NCI-H460 (cell line): ENCODE results near the gene UBXN10. TPM values are rescaled to one million over a fixed set of nuclear protein-coding genes. Genes with fewer than 3 reads are reported as not detected.

Experiments used
- DNase-seq: peaks from one replicate; pipeline ENCODE4 v3.0.0-alpha.2; 2016; ENCODE audit warnings: low read depth; ENCODE audit errors: extremely low read depth
- total RNA-seq: library from RNA; depleted of rRNA; stranded (reverse); fragments of >200 nt; shearing (Covaris generic); gene quantifications from 2 replicates; pipeline ENCODE4 v1.2.3, GENCODE V29; 2014

Gene UBXN10
- total RNA-seq, 1 experiment from 2014 or later: not detected

DNA sequence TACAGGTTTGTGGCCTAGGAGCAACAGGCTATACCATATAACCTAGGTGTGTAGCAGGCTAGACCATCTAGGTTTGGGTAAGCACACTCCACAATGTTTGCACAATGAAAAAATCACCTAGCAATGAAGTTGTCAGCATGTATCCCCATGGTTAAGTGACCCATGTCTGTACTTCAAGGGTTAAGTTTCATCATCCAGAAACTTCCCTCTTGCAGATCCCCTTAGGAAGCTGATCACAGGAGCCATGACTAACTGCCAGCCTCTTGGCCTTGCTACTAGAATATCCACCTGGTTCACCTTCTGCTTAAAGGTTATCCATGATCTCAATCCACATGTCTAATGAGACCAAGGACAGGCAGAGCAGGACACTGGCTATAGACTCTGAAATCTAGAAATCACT lies 3.5 kb upstream of the UBXN10 start:
- no peak for DNase-seq

DNA sequence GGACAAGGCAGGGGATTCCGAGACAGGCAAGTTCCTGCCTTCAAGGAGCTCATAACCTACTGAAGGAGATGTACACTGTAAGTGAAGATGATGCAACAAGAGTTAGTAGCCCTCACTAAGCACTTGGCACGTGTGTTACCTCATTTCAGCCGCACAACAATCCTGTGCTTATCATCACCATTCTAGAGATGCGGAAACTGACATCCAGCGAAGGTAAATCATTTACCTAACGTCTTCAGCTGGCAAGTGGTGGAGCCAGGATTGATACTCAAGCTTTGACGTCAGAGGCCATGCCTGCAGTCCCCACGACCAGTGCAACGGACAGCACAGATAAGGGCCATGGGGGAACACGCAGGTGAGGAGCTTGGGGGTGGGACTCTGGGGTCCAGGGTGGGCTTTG lies 2.9 kb upstream of the UBXN10 start:
- DNase-seq: no peak

DNA sequence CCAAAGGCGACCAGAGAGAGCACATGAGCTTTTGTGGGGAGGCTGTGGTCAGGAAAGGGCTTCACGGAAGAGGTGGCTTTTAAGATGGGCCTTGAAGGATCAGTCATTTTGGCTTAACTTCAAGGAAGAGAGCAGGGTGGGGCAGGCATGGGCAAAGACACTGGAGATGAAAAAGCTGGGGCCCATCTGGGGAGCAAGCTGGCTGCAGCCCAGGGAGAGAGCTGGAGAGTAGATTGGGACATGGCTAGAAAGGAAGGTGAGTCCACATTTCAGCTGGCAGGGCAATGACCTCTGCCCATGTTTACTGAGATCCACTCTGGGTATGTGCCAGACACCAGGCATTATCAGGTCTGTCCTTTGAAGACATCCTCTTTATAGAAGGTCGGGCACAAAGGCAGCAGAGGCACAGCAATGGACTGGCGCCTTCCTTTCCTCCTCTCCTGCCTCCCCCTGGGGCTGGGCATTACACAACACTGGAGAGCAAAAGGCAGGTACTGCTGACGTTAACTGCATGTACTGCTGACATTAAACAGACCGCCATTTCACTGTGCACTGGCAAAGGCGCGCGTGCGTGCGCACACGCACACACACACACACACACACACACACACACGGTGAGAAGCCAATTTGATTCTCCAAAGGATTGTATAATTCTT lies 2.2 kb upstream of the UBXN10 start:
- no peak for DNase-seq

DNA sequence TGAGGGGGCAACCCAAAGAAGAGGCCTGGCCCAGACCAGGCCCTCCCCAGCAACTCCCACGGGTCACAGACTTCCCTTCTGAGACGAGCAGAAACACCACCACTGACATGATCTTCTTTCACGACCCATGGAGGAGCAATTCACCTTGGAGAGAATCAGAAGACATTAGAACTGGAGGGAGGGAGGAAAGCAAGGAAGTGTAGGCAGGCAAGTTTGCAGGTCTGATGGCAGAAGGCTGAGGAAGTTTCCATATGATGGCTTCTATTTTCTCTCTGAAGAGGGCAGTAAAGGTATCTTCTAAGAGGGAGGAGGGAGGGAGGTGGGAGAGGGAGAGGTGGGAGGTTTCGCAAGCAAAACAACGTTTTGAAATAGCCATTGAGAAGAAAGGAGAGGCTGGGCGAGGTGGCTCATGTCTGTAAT lies 1.4 kb upstream of the UBXN10 start:
- no peak for DNase-seq

DNA sequence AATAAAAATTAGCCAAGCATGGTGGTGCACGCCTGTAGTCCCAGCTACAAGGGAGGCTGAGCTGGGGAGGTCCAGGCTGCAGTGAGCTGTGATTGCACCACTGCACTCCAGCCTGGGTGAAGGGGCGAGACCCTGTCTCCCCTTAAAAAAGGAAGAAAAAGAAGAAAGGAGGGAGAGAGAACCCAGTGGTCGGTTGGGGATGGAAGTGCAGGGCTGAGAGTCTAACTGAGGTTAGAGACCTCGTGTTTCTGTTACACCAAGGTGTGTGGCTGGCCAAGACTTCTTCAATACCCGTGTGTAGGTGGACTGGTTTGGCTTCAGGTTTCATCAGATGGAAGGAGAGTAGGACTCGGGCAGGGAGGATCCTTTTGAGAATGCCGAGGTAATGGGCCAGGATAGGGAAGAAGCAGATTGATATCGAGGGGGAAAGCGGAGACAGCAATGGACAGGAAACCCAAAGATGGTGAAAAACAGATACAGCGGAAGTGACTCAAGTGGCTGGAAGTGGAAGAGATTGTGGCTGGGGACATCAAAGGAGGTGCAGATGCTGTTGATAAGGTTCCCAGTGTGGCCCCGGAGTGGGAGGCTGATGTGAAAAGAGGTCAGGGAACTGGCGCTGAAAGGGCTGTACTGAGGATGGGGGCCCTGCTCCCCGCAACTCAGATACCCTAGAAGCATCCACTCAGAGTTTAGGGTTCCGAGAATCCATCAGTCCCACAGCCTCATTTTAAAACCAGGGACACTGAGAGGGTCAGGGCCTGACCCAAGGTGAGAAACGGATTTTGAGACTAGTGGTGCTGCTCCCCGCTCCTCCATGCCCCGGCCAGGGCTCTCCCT lies 681 bp upstream of the UBXN10 start:
- no peak for DNase-seq

DNA sequence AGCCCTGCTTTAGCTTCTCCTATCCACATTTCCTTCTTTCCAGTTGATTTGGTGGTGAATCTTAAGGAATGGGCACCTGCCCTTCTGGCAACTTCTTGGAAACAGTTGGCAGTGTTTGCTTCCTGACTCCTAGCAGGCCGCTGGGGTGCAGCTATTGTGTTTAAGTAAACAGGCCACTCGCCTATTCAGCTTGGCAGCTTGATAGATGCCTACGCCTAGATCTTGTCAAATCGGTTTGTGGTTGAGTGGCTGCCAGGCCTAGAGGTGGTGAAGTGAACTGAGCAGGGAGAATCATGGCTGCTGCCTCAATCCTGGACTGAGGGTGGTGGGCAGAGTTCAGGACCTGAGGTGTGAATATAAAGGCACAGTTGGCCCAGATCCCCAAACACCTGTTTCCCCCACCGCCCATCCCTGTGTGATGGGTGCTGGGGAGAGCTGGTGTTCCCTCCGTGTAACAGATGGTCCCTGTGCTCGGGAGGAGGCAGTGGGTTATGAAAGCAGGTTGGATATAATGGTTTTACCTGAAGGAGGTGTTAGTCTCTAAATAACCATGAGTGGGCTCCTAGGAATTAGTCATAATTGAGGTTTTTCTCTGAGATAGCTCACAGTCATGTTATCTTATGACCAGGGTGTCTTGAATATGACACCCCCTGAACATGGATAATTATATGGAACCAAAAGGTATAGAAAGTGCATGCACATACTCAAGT lies 1.4 kb downstream of the UBXN10 start:
- DNase-seq: no peak

DNA sequence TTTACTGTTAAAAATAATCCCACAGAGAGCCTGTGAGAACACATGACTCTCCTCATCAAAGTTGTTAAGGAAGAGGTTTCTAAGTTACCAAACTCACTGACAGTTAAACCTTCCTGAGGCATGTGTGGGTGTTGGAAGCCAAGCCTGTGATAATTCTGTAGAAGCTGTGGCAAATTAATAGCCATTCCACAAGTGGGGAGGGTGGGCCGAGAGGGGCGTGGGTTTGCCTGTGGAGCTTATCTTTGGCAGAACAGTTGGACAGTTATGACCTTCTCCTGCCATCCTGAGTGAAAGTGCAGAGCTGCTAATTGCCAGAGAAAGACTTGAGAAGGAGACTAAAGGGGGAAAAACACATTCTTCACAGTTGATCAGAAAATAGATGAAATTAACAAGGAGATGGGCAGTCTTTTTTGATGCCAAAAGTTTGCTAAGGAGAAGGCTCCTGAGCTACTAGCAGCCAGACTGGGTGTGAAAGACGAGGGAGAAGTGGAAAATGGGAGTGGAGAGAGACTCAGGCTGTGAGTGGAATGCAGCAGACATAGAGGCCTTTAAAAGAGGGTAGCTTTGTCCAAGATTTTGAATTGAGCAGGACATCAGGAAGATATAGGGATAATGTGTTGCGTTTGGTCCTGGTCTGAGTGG lies 2.0 kb downstream of the UBXN10 start:
- no peak for DNase-seq

DNA sequence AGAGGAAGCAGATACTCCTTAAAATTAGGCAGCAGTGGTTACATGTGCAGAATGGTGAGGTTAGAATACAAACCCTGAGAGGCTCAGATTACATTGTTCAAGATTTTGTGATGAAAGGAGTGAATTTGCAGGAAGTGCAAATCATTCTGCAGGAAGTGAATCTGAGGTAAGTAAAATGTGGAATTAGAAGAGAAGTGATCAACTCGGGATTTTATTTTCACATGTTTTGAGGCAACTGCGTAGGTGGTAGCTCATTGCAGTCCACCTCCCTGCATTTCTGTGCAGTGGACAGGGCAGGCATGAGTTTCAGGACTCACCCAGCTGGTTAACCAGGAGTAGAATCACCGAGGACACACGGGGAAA lies 2.5 kb downstream of the UBXN10 start:
- DNase-seq: no peak

DNA sequence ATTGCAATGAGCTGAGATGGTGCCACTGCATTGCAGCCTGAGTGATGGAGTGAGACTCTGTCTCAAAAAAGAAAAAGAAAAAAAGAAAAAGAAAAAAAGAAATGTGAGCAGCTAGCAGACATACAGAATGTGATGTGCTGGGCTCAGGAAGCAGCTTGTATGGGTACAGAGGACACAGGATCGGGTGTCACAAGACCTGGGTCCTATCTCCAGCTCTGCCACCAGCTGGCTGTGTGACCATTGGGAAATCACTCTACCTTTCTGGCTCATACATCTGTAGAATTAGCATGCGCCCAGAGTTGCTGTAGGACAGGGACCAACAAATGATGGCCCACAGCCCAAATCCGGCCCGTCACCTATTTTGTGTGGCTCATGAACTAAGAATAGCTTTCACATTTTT lies 3.8 kb downstream of the UBXN10 start:
- DNase-seq: no peak

DNA sequence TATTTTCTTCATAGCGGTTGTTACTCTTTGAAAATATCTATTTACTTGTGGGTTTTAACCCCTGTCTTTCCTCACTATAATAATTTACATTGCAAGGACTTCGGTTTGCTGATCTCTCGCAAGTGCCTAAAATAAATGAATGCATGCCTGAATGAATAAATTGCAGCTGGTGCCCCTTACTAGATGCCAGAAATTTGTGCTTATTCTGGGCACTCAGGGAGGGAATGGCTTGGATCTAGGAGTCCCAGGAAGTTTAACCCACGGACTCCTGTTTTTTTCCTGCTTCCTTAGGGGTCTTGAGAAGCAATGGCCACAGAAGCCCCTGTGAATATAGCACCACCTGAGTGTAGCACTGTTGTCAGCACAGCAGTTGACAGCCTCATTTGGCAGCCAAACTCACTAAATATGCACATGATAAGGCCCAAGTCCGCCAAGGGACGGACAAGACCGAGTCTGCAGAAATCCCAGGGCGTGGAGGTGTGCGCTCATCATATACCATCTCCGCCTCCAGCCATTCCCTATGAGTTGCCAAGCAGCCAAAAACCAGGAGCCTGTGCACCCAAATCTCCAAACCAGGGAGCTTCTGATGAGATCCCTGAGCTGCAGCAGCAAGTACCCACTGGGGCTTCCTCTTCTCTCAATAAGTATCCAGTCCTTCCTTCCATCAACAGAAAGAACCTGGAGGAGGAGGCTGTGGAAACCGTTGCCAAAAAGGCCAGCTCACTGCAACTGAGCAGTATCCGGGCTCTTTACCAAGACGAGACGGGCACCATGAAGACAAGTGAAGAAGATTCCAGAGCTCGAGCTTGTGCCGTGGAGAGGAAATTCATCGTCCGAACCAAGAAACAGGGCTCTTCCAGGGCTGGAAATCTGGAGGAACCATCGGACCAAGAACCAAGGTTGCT lies 4.6 kb downstream of the UBXN10 start:
- DNase-seq: no peak

DNA sequence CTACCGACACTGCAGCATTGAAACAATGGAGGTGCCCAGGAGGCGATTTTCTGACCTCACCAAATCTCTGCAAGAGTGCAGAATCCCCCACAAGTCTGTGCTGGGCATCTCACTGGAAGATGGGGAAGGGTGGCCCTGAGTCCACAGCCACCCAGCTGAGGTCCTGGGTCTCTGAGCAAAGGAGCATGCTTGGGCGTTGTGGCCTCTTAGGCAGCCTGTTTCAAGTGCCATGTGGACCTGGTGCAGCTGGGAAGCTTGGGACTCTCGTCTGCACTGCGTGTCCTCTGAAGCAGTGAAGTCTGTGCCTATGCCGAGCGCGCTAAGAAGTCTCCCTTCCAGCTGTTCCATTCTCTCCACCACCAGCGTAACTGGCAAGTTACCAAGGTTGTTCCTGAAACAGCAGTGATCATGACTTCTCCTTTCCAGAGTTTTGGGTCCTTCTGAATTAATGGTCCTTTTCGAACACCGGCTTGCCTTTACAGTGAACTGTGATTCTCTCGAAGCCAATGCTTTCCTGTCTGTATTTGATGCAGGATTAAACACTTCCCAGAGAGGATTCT lies 5.5 kb downstream of the UBXN10 start:
- no peak for DNase-seq

DNA sequence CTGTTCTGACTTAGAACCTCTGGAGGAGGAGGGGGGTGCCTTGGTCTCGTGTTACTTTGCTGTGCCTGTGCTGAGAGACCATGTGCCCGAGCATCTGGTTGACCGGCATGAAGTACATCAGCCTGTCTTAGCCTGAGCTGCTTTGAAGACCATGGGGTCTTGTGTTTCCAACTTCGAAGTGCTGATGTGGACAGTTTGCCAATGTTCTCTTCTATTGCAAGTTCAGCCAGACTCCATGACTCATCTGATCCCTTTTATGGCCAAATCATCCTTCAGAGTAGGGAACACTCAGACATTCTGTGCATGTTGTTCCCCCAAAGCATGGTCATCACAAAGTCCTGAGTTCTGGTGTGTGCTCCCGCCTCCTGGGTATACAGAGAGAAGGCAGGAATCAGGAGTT lies 6.5 kb downstream of the UBXN10 start:
- DNase-seq: no peak

DNA sequence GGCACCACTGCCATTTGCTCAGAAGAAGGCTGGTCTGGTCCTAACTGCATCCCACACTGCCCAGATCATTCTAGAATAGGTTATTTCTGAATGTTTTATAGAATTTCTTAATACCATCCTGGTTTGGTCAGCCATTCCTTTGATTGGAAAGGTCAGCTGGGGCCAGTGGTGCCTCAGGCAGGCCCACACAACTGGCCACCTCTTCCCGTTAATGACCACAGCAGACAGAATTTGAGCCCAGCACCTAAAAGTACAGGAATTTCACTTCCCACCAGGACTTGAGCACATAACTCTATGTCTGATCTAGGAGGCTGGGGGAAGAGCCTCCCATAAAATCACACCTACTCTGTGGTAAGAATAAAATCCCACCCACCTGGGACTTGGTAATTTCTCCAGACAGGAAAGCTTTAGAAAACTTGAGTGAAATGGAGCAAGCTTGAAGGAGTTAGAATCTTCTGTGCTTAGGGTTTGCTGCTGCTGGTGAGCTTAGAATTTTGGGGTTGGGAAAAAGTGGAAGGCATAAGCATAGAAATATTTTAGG lies 7.0 kb downstream of the UBXN10 start:
- no peak for DNase-seq

DNA sequence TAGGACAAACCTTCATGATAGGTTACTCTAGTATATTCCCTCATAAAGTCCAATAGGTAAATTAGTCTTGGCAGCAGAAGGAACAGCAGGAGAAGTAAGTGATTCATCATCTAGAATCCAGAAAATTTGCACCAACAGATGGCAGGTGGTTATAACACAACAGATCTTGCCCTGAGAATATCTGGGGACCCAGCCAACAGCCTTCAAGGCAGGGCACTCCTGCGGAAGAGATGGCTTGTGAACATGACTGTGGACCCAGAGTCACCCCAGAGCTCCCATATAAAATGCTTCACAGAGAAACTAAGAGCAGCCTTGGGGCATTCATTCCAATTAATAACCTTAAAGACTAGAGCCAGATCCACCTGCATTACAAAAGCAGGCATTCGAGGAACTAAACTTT lies 8.3 kb downstream of the UBXN10 start:
- no peak for DNase-seq

DNA sequence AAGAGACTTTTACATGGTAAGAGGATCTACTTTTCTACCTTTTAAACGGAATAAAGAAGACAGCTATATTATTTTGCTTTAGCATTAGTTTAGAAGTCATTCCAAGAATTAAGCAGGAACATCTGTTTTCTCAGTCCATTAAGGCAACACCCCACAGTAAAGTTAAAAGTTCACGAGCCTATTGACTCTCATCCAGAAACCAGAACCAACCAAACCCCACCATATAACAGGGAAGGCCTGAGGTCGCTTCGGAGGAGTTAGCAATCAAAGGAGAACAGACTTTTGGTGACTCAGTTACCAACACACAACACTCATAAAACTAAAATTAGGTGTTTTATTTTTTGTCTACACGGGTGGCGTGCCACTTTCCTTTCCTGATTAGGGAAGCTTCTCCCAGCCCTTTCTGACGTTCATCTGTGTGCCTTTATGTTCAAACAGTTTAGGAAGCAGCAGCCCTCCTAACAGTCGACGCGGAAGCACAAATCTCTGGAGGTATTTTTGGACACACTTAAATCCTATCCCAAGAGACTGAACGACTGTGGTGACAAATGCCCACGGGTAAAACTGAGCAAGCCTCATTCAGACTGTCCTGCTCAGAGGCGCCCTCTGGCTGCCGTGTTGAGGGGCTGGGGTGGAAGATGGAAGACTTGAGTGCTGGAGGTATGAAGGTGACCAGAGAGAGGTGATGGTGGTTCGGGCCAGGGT lies 9.0 kb downstream of the UBXN10 start:
- DNase-seq: peak; percentile 36

DNA sequence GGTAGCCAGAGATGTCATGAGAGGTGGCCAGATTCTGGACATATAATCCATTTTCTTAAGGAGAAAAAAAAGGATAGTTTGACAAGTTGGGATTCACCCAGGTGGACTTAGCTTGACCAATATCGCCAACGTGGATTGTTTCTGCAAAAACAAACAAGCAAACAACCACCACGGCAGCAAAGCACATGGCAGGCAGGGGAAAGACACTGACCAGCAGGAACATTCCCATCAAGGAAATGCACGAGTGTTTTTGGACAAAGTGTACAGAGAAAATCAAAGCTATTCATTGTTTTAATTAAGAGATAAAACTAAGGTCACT lies 9.5 kb downstream of the UBXN10 start:
- DNase-seq: no peak

DNA sequence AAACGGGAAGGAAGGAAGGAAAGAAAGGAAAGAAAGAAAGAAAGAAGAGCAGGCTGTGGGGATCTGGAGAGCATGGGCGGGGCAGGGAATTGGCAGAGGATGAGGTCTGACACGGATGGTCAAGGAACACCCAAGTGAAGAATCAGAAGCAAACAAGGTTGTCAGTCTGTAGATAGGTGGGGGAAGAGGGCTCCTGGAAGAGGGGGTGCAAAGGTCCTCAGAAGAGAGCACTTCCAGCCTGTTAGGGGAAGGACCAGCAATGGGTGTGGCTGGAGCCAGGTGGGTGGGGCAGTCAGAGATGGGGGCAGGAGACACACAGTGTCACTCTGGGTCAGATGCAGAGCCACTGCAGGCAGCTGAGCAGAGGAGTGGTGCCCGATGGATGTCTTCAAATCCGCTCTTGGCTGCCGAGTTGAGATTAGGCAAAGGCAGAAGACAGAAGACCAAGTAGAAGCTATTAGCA lies 11.5 kb downstream of the UBXN10 start:
- no peak for DNase-seq

DNA sequence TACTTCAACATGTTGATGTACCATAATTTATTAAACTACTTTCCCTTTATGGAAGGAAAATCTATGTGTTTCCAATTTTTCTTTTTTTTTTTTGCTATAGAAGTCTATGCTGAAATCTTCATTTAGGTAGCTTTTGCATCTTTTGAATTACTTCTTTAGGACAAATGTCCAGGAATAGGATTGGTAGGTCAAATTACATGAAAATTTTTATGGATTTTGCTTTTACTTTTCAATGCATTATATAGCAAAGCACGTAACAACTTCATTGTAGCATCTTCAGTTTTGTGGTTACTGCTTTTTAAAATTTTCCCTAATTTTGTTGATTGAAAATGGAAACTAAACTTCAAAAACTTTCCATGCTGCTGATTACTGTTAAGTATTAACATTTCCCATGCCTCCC lies 12.4 kb downstream of the UBXN10 start:
- no peak for DNase-seq

DNA sequence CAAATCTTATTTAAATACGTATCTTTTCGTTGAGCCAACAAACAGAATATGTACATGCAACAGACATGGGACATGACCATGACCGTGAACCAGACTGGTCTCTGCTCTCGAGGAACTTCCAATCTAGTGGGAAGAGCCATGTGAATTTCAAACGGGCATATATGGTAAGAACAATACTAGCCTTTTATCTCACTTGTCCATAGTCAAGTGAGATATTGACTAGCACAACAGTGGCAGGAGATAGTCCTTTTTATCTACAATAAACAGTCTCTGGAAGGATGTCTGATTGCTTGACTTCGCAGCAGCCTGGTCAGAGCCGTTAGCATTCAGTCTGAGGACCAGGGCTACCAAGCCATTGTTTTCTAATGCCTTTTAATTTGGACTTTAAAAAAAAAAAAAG lies 13.0 kb downstream of the UBXN10 start:
- no peak for DNase-seq
